ENCODE results near the gene RARG.

The RARG gene

GRCh38 chr12:53227341-53227740, 4.7 kb downstream of the RARG start:
- Histone ChIP-seq H4K20me1 (ENCODE audit: insufficient read depth) (no peaks in the 10 kb centered on the region), H3K27me3 (ENCODE audit: insufficient read depth, low read depth) (no peaks in the 10 kb centered on the region), H3K79me2 (ENCODE audit: insufficient read depth, low read depth) (peaks cover 10% of the 10 kb centered on the region; the same call in 1 of the 2 replicates), H3K9ac (no peak overlapping the region), H3K36me3 (ENCODE audit: insufficient read depth) (no peaks in the 10 kb centered on the region), H3K4me2 (no peak overlapping the region), H3K4me1 (ENCODE audit: low read depth, poor library complexity, severe bottlenecking) (peaks cover 41% of the 10 kb centered on the region), H3K27ac (no peak overlapping the region), H2AFZ (ENCODE audit: low read depth) (no peak overlapping the region), H3K4me3 (IDR thresholded peaks at IDR 0.05; ENCODE audit: insufficient read depth, low read depth, low read length) (no peak overlapping the region)
- TF ChIP-seq CTCF (conservative IDR thresholded peaks at IDR 0.05; ENCODE audit: low read depth, low read length): no peak

- H3K9ac ChIP-seq: no peak overlapping the region
- H3K36me3 ChIP-seq (ENCODE audit: insufficient read depth): no peaks in the 10 kb centered on the region
- H2AFZ ChIP-seq (ENCODE audit: low read depth): no peak overlapping the region
- no peak overlapping the region for H3K4me3 ChIP-seq (IDR thresholded peaks at IDR 0.05; ENCODE audit: insufficient read depth, low read depth, low read length)
- H3K79me2 ChIP-seq (ENCODE audit: insufficient read depth, low read depth): peaks cover 10% of the 10 kb centered on the region; the same call in 1 of the 2 replicates
- no peak overlapping the region for H3K27ac ChIP-seq
- TF ChIP-seq CTCF (conservative IDR thresholded peaks at IDR 0.05; ENCODE audit: low read depth, low read length): no peak
- H4K20me1 ChIP-seq (ENCODE audit: insufficient read depth): no peaks in the 10 kb centered on the region
- peaks cover 45% of the 10 kb centered on the region for H3K4me1 ChIP-seq (ENCODE audit: low read depth, poor library complexity, severe bottlenecking)
- H3K27me3 ChIP-seq (ENCODE audit: insufficient read depth, low read depth): no peaks in the 10 kb centered on the region
- no peak overlapping the region for H3K4me2 ChIP-seq
Measured at GRCh38 chr12:53226815-53227214, 5.2 kb downstream of the RARG start.

GRCh38 chr12:53225635-53226424, 6.2 kb downstream of the RARG start:
- H3K36me3 ChIP-seq (ENCODE audit: insufficient read depth): no peaks in the 10 kb centered on the region
- no peak for TF ChIP-seq CTCF (conservative IDR thresholded peaks at IDR 0.05; ENCODE audit: low read depth, low read length)
- H3K4me2 ChIP-seq: no peak overlapping the region
- H3K79me2 ChIP-seq (ENCODE audit: insufficient read depth, low read depth): peaks cover under 1% of the 10 kb centered on the region; the same call in 1 of the 2 replicates
- H3K4me1 ChIP-seq (ENCODE audit: low read depth, poor library complexity, severe bottlenecking): peaks cover 40% of the 10 kb centered on the region
- H3K4me3 ChIP-seq (IDR thresholded peaks at IDR 0.05; ENCODE audit: insufficient read depth, low read depth, low read length): no peak overlapping the region
- no peaks in the 10 kb centered on the region for H3K27me3 ChIP-seq (ENCODE audit: insufficient read depth, low read depth)
- no peak overlapping the region for H3K27ac ChIP-seq
- no peak overlapping the region for H2AFZ ChIP-seq (ENCODE audit: low read depth)
- H4K20me1 ChIP-seq (ENCODE audit: insufficient read depth): no peaks in the 10 kb centered on the region
- H3K9ac ChIP-seq: no peak overlapping the region

- Histone ChIP-seq H3K27ac (no peak overlapping the region), H3K4me3 (IDR thresholded peaks at IDR 0.05; ENCODE audit: insufficient read depth, low read depth, low read length) (no peak overlapping the region), H3K9ac (no peak overlapping the region), H3K4me1 (ENCODE audit: low read depth, poor library complexity, severe bottlenecking) (peaks cover 36% of the 10 kb centered on the region), H3K4me2 (no peak overlapping the region), H3K27me3 (ENCODE audit: insufficient read depth, low read depth) (no peaks in the 10 kb centered on the region), H2AFZ (ENCODE audit: low read depth) (no peak overlapping the region), H4K20me1 (ENCODE audit: insufficient read depth) (no peaks in the 10 kb centered on the region), H3K36me3 (ENCODE audit: insufficient read depth) (no peaks in the 10 kb centered on the region), H3K79me2 (ENCODE audit: insufficient read depth, low read depth) (no peaks in the 10 kb centered on the region)
- TF ChIP-seq CTCF (conservative IDR thresholded peaks at IDR 0.05; ENCODE audit: low read depth, low read length): no peak
Measured at GRCh38 chr12:53224897-53225634, 6.9 kb downstream of the RARG start.
